IPS DF 4.7 (cell line): ENCODE measurements around the gene TENM4.

ENCODE experiments used
- DNase-seq: peaks from one replicate; pipeline ENCODE4 v3.0.0-alpha.2; 2013; ENCODE audit warnings: low spot score; ENCODE audit errors: extremely low read depth

Gene TENM4

GRCh38 chr11:79060081-79060953 lies 380.5 kb downstream of the TENM4 start:
- no peak for DNase-seq

- no peak for DNase-seq
These were observed 381.7 kb downstream of the TENM4 start for GRCh38 chr11:79059141-79059540.

- DNase-seq: no peak
These were observed 384.8 kb downstream of the TENM4 start for GRCh38 chr11:79055856-79056631.

- DNase-seq: no peak
These were observed 386.2 kb downstream of the TENM4 start for GRCh38 chr11:79054636-79055035.

GRCh38 chr11:79052544-79052943 lies 388.3 kb downstream of the TENM4 start:
- no peak for DNase-seq

- no peak for DNase-seq
These were observed 390.0 kb downstream of the TENM4 start for GRCh38 chr11:79050786-79051185.

GRCh38 chr11:79049741-79050179 lies 391.1 kb downstream of the TENM4 start:
- no peak for DNase-seq

GRCh38 chr11:79047980-79048379 lies 392.9 kb downstream of the TENM4 start:
- DNase-seq: no peak

- DNase-seq: no peak
These were observed 393.5 kb downstream of the TENM4 start for GRCh38 chr11:79047321-79047720.

- DNase-seq: no peak
These were observed 394.5 kb downstream of the TENM4 start for GRCh38 chr11:79046366-79046765.

- DNase-seq: no peak
These were observed 395.0 kb downstream of the TENM4 start for GRCh38 chr11:79045800-79046304.

GRCh38 chr11:79045018-79045799 lies 395.6 kb downstream of the TENM4 start:
- DNase-seq: no peak

GRCh38 chr11:79044201-79044600 lies 396.6 kb downstream of the TENM4 start:
- DNase-seq: no peak

- no peak for DNase-seq
These were observed 397.1 kb downstream of the TENM4 start for GRCh38 chr11:79043726-79044125.

- DNase-seq: no peak
These were observed 398.0 kb downstream of the TENM4 start for GRCh38 chr11:79042824-79043223.

GRCh38 chr11:79040348-79040747 lies 400.5 kb downstream of the TENM4 start:
- no peak for DNase-seq

GRCh38 chr11:79039122-79039521 lies 401.7 kb downstream of the TENM4 start:
- no peak for DNase-seq

- DNase-seq: no peak
These were observed 404.9 kb downstream of the TENM4 start for GRCh38 chr11:79035881-79036280.

GRCh38 chr11:79033833-79034232 lies 407.0 kb downstream of the TENM4 start:
- DNase-seq: no peak

GRCh38 chr11:79030448-79030847 lies 410.4 kb downstream of the TENM4 start:
- DNase-seq: no peak

- DNase-seq: no peak
These were observed 412.6 kb downstream of the TENM4 start for GRCh38 chr11:79028225-79028624.
